Stimulated activated CD8-positive, alpha-beta memory T cell treated with anti-CD3 and anti-CD28 coated beads, Interleukin-7, amount 100 ng/mL, for 4 hours (primary cell): Measurements from ENCODE around the gene TXNRD2.
"Not testable (repeated sequence)": the region's sequence is repeated elsewhere in the genome, so short reads cannot be mapped to it uniquely, and the experiment has no call there.

Experiments
- DNase-seq, 2 donors: peaks; one replicate each; pipeline ENCODE4 v3.0.0-alpha.2; 2020; ENCODE audit warnings: low read depth in 2 of 2

TXNRD2 gene

GRCh38 chr22:19923914-19924513, 17.6 kb downstream of the TXNRD2 start:
- no peak for DNase-seq

GRCh38 chr22:19921544-19922081, 20.0 kb downstream of the TXNRD2 start:
- no peak for DNase-seq

- no peak for DNase-seq
Observed at GRCh38 chr22:19919701-19920363, 21.8 kb downstream of the TXNRD2 start.

- DNase-seq = no peak
Observed at GRCh38 chr22:19918332-19919106, 23.1 kb downstream of the TXNRD2 start.

GRCh38 chr22:19917389-19918138, 24.1 kb downstream of the TXNRD2 start:
- DNase-seq = no peak

- DNase-seq = no peak
Observed at GRCh38 chr22:19916941-19917340, 24.7 kb downstream of the TXNRD2 start.

- DNase-seq = no peak
Observed at GRCh38 chr22:19916006-19916405, 25.6 kb downstream of the TXNRD2 start.

GRCh38 chr22:19915287-19915954, 26.2 kb downstream of the TXNRD2 start:
- DNase-seq = no peak

GRCh38 chr22:19914201-19914943, 27.2 kb downstream of the TXNRD2 start:
- DNase-seq = no peak

- DNase-seq = no peak
Observed at GRCh38 chr22:19913337-19913936, 28.2 kb downstream of the TXNRD2 start.

GRCh38 chr22:19912271-19912999, 29.2 kb downstream of the TXNRD2 start:
- DNase-seq = no peak

GRCh38 chr22:19911540-19912270, 29.9 kb downstream of the TXNRD2 start:
- no peak for DNase-seq

GRCh38 chr22:19910180-19910744, 31.4 kb downstream of the TXNRD2 start:
- no peak for DNase-seq

GRCh38 chr22:19909350-19910179, 32.1 kb downstream of the TXNRD2 start:
- peak; percentile 65 to 66 for DNase-seq

GRCh38 chr22:19907902-19908301, 33.7 kb downstream of the TXNRD2 start:
- DNase-seq = not testable (repeated sequence)

- DNase-seq = not testable (repeated sequence)
Observed at GRCh38 chr22:19906864-19907263, 34.8 kb downstream of the TXNRD2 start.
